HEK293 (cell line): Measurements from ENCODE around the gene ARPP19.

ENCODE experiments used
- KLF9 ChIP-seq: fragments of 450-650 bp; formaldehyde crosslinking; IDR thresholded peaks from 2 replicates; pipeline ENCODE4 v1.5.1; 2016; ENCODE audit warnings: missing biosample characterization, missing genetic modification characterization, low read depth
- PBX3 ChIP-seq: sonication (generic); formaldehyde crosslinking; IDR thresholded peaks from 2 replicates; pipeline ENCODE4 v1.8.1; 2022; ENCODE audit warnings: mild to moderate bottlenecking, moderate library complexity, missing genetic modification reagents
- RBAK ChIP-seq: fragments of 450-650 bp; formaldehyde crosslinking; IDR thresholded peaks from 2 replicates; pipeline ENCODE4 v1.5.1; 2016; ENCODE audit warnings: missing biosample characterization, missing genetic modification characterization
- REST ChIP-seq: fragments of 450-650 bp; formaldehyde crosslinking; IDR thresholded peaks from 2 replicates; pipeline ENCODE4 v1.5.1; 2016; ENCODE audit warnings: missing biosample characterization, missing genetic modification characterization
- SCRT2 ChIP-seq: fragments of 450-650 bp; formaldehyde crosslinking; IDR thresholded peaks from 2 replicates; pipeline ENCODE4 v1.5.1; 2016; ENCODE audit warnings: missing biosample characterization, missing genetic modification characterization
- SP7 ChIP-seq: fragments of 450-650 bp; formaldehyde crosslinking; IDR thresholded peaks from 2 replicates; pipeline ENCODE4 v1.5.1; 2016; ENCODE audit warnings: missing biosample characterization, missing genetic modification characterization
- YY2 ChIP-seq: fragments of 450-650 bp; formaldehyde crosslinking; IDR thresholded peaks from 2 replicates; pipeline ENCODE4 v1.5.1; 2016; ENCODE audit warnings: missing biosample characterization, missing genetic modification characterization
- ZBTB11 ChIP-seq: fragments of 450-650 bp; formaldehyde crosslinking; conservative IDR thresholded peaks from 2 replicates; pipeline ENCODE4 v1.5.1; 2016; ENCODE audit warnings: low read depth, missing biosample characterization, missing genetic modification characterization
- ZBTB48 ChIP-seq: fragments of 450-650 bp; formaldehyde crosslinking; IDR thresholded peaks from 2 replicates; pipeline ENCODE4 v1.5.1; 2016; ENCODE audit warnings: missing biosample characterization, missing genetic modification characterization
- ZBTB6 ChIP-seq: fragments of 450-650 bp; formaldehyde crosslinking; IDR thresholded peaks from 2 replicates; pipeline ENCODE4 v1.5.1; 2017; ENCODE audit warnings: missing biosample characterization, missing genetic modification characterization
- ZNF121 ChIP-seq: fragments of 450-650 bp; formaldehyde crosslinking; IDR thresholded peaks from 2 replicates; pipeline ENCODE4 v1.5.1; 2016; ENCODE audit warnings: missing biosample characterization, missing genetic modification characterization
- ZNF133 ChIP-seq: fragments of 450-650 bp; formaldehyde crosslinking; IDR thresholded peaks from 2 replicates; pipeline ENCODE4 v1.5.1; 2016; ENCODE audit warnings: missing biosample characterization, missing genetic modification characterization
- ZNF174 ChIP-seq: fragments of 450-650 bp; formaldehyde crosslinking; IDR thresholded peaks from 2 replicates; pipeline ENCODE4 v1.5.0; 2017; ENCODE audit warnings: missing biosample characterization, mild to moderate bottlenecking, missing genetic modification characterization
- ZNF202 ChIP-seq: fragments of 450-650 bp; formaldehyde crosslinking; IDR thresholded peaks from 2 replicates; pipeline ENCODE4 v1.5.1; 2016; ENCODE audit warnings: missing biosample characterization, missing genetic modification characterization, borderline replicate concordance
- ZNF211 ChIP-seq: fragments of 450-650 bp; formaldehyde crosslinking; IDR thresholded peaks from 2 replicates; pipeline ENCODE4 v1.5.1; 2016; ENCODE audit warnings: low read depth, missing biosample characterization, missing genetic modification characterization
- ZNF214 ChIP-seq: fragments of 450-650 bp; formaldehyde crosslinking; IDR thresholded peaks from 2 replicates; pipeline ENCODE4 v1.5.1; 2017; ENCODE audit warnings: missing biosample characterization, mild to moderate bottlenecking, missing genetic modification characterization, borderline replicate concordance
- ZNF221 ChIP-seq: fragments of 450-650 bp; formaldehyde crosslinking; IDR thresholded peaks from 2 replicates; pipeline ENCODE4 v1.5.1; 2017; ENCODE audit warnings: missing biosample characterization, missing genetic modification characterization, borderline replicate concordance
- ZNF280C ChIP-seq: fragments of 450-650 bp; formaldehyde crosslinking; IDR thresholded peaks from 2 replicates; pipeline ENCODE4 v1.5.1; 2016; ENCODE audit warnings: missing biosample characterization, missing genetic modification characterization
- ZNF335 ChIP-seq: fragments of 450-650 bp; formaldehyde crosslinking; conservative IDR thresholded peaks from 2 replicates; pipeline ENCODE4 v1.5.1; 2016; ENCODE audit warnings: missing biosample characterization, missing genetic modification characterization
- ZNF514 ChIP-seq: fragments of 450-650 bp; formaldehyde crosslinking; IDR thresholded peaks from 2 replicates; pipeline ENCODE4 v1.5.1; 2016; ENCODE audit warnings: missing biosample characterization, missing genetic modification characterization
- ZNF571 ChIP-seq: fragments of 450-650 bp; formaldehyde crosslinking; IDR thresholded peaks from 2 replicates; pipeline ENCODE4 v1.5.0; 2017; ENCODE audit warnings: missing biosample characterization, missing genetic modification characterization
- ZNF596 ChIP-seq: fragments of 450-650 bp; IDR thresholded peaks from 2 replicates; pipeline ENCODE4 v1.5.0; 2018; ENCODE audit warnings: missing biosample characterization, mild to moderate bottlenecking, missing genetic modification characterization, moderate library complexity
- ZNF623 ChIP-seq: fragments of 450-650 bp; formaldehyde crosslinking; IDR thresholded peaks from 2 replicates; pipeline ENCODE4 v1.5.1; 2016; ENCODE audit warnings: missing biosample characterization, missing genetic modification characterization
- ZNF629 ChIP-seq: fragments of 450-650 bp; formaldehyde crosslinking; IDR thresholded peaks from 2 replicates; pipeline ENCODE4 v1.5.1; 2017; ENCODE audit warnings: missing biosample characterization, missing genetic modification characterization
- ZNF670 ChIP-seq: fragments of 450-650 bp; formaldehyde crosslinking; IDR thresholded peaks from 2 replicates; pipeline ENCODE4 v1.5.1; 2016; ENCODE audit warnings: missing biosample characterization, missing genetic modification characterization, low read depth
- ZNF704 ChIP-seq: fragments of 450-650 bp; formaldehyde crosslinking; IDR thresholded peaks from 2 replicates; pipeline ENCODE4 v1.5.1; 2016; ENCODE audit warnings: missing biosample characterization, missing genetic modification characterization
- ZNF777 ChIP-seq: fragments of 450-650 bp; formaldehyde crosslinking; IDR thresholded peaks from 2 replicates; pipeline ENCODE4 v1.5.1; 2017; ENCODE audit warnings: missing biosample characterization, missing genetic modification characterization, borderline replicate concordance

ARPP19 gene

GRCh38 chr15:52524223-52525136, 44.4 kb downstream of the ARPP19 start (continued):
- TF ChIP-seq ZNF221 (tag by site-specific recombination), result no peak
- TF ChIP-seq ZNF202, result 0 out of 2 replicates have a peak, but pooled peaks have one; percentile 28
- peak; percentile 28; the same call in 1 of the 2 replicates for TF ChIP-seq ZNF629 (tag by site-specific recombination)
- TF ChIP-seq RBAK (tag by site-specific recombination), result peak; percentile 55; the same call in 1 of the 2 replicates
- peak; percentile 88 for TF ChIP-seq ZNF121 (tag by site-specific recombination)
- TF ChIP-seq ZNF704 (tag by site-specific recombination), result no peak
- TF ChIP-seq ZNF571 (tag by site-specific recombination), result no peak
- no peak for TF ChIP-seq ZBTB48 (tag by site-specific recombination)
- peak; percentile 67; the same call in 1 of the 2 replicates for TF ChIP-seq REST
- TF ChIP-seq ZNF777, result no peak
- TF ChIP-seq PBX3, result no peak
- TF ChIP-seq ZNF596 (tag by site-specific recombination), result no peak
- TF ChIP-seq SCRT2 (tag by site-specific recombination), result no peak
- no peak for TF ChIP-seq ZNF514 (tag by site-specific recombination)
- TF ChIP-seq ZNF214 (tag by site-specific recombination), result peak; percentile 26; the same call in 1 of the 2 replicates
- TF ChIP-seq ZNF623 (tag by site-specific recombination), result peak; percentile 71
- TF ChIP-seq ZNF280C (tag by site-specific recombination), result no peak
- no peak for TF ChIP-seq ZNF335 (tag by site-specific recombination)
- TF ChIP-seq ZNF133 (tag by site-specific recombination), result no peak
- no peak for TF ChIP-seq ZNF211 (tag by site-specific recombination)
- no peak for TF ChIP-seq ZNF174 (tag by site-specific recombination)
- TF ChIP-seq ZBTB11 (tag by site-specific recombination), result peak; percentile 64
- TF ChIP-seq SP7 (tag by site-specific recombination), result no peak
- no peak for TF ChIP-seq YY2
- no peak for TF ChIP-seq ZNF670 (tag by site-specific recombination)
- TF ChIP-seq ZBTB6, result no peak
- TF ChIP-seq KLF9, result no peak
